NCI-H1436 treated with DMSO at 0.1 percent for 48 hours (cell line): Measurements from ENCODE around the gene ERMN.

Source experiments
- DNase-seq: peaks from one replicate; lab custom pipeline; 2025; lab: John Stamatoyannopoulos, UW

The ERMN gene

GRCh38 chr2:157329524-157329923, 3.9 kb upstream of the ERMN start:
- DNase-seq, result no peak

- DNase-seq, result no peak
Observed at GRCh38 chr2:157327621-157328500, 2.2 kb upstream of the ERMN start.

GRCh38 chr2:157327200-157327599, 1.6 kb upstream of the ERMN start:
- no peak for DNase-seq

GRCh38 chr2:157326698-157327097, 1.1 kb upstream of the ERMN start:
- no peak for DNase-seq

- no peak for DNase-seq
Observed at GRCh38 chr2:157324331-157324843, 1.2 kb downstream of the ERMN start.

GRCh38 chr2:157322432-157322831, 3.2 kb downstream of the ERMN start:
- no peak for DNase-seq

GRCh38 chr2:157321466-157321865, 4.2 kb downstream of the ERMN start:
- no peak for DNase-seq

- DNase-seq, result no peak
Observed at GRCh38 chr2:157320409-157320808, 5.2 kb downstream of the ERMN start.

- DNase-seq, result no peak
Observed at GRCh38 chr2:157319795-157320194, 5.8 kb downstream of the ERMN start.

- no peak for DNase-seq
Observed at GRCh38 chr2:157318884-157319283, 6.7 kb downstream of the ERMN start.

GRCh38 chr2:157315901-157316300, 9.7 kb downstream of the ERMN start:
- DNase-seq, result no peak

GRCh38 chr2:157312866-157313486, 12.6 kb downstream of the ERMN start:
- no peak for DNase-seq

- DNase-seq, result no peak
Observed at GRCh38 chr2:157311706-157312105, 13.9 kb downstream of the ERMN start.

GRCh38 chr2:157309878-157310277, 15.7 kb downstream of the ERMN start:
- DNase-seq, result no peak

- no peak for DNase-seq
Observed at GRCh38 chr2:157307021-157307420, 18.6 kb downstream of the ERMN start.

- DNase-seq, result no peak
Observed at GRCh38 chr2:157305723-157306110, 19.9 kb downstream of the ERMN start.

- no peak for DNase-seq
Observed at GRCh38 chr2:157304811-157305722, 20.6 kb downstream of the ERMN start.

GRCh38 chr2:157303612-157304011, 22.0 kb downstream of the ERMN start:
- DNase-seq, result no peak

- DNase-seq, result no peak
Observed at GRCh38 chr2:157302492-157303099, 23.0 kb downstream of the ERMN start.

GRCh38 chr2:157301307-157301706, 24.3 kb downstream of the ERMN start:
- DNase-seq, result no peak

- no peak for DNase-seq
Observed at GRCh38 chr2:157296958-157297357, 28.7 kb downstream of the ERMN start.

GRCh38 chr2:157296490-157296889, 29.1 kb downstream of the ERMN start:
- no peak for DNase-seq
